ENCODE results near the gene SYDE1. TPM values are rescaled to one million over a fixed set of nuclear protein-coding genes. Genes with fewer than 3 reads are reported as not detected.
"Not testable (repeated sequence)": the region's sequence is repeated elsewhere in the genome, so short reads cannot be mapped to it uniquely, and the experiment has no call there.

SYDE1 gene
- polyA plus RNA-seq (ENCODE audit: insufficient read length), result 14.4 TPM
- long read RNA-seq, donor 1, transcript SYDE1-202 (2 exons, 539 nt), result major isoform, 5 of 17 reads
- long read RNA-seq, donor 1, partial matches to known transcripts, result 7 of 17 reads
- long read RNA-seq, donor 1, other reads (novel, unspliced or antisense), result 0 of 17 reads
- long read RNA-seq, donor 2, transcript SYDE1-201 (8 exons, 3,264 nt), result major isoform, 6 of 10 reads
- long read RNA-seq, donor 2, partial matches to known transcripts, result 0 of 10 reads
- long read RNA-seq, donor 2, other reads (novel, unspliced or antisense), result 0 of 10 reads
- long read RNA-seq, donor 3, partial matches to known transcripts, result 23 of 44 reads
- long read RNA-seq, donor 3, other reads (novel, unspliced or antisense), result 18 of 44 reads
- long read RNA-seq, donor 4, partial matches to known transcripts, result 6 of 11 reads
- long read RNA-seq, donor 4, other reads (novel, unspliced or antisense), result 5 of 11 reads
- long read RNA-seq, donor 5, transcript SYDE1-201 (8 exons, 3,264 nt), result major isoform, 7 of 8 reads
- long read RNA-seq, donor 5, partial matches to known transcripts, result 0 of 8 reads
- long read RNA-seq, donor 5, other reads (novel, unspliced or antisense), result 0 of 8 reads
- long read RNA-seq, donor 6, transcript SYDE1-202 (2 exons, 539 nt), result major isoform, 5 of 10 reads
- long read RNA-seq, donor 6, partial matches to known transcripts, result 0 of 10 reads
- long read RNA-seq, donor 6, other reads (novel, unspliced or antisense), result 0 of 10 reads
- long read RNA-seq, donor 7, partial matches to known transcripts, result 5 of 14 reads
- long read RNA-seq, donor 7, other reads (novel, unspliced or antisense), result 0 of 14 reads
- long read RNA-seq, donor 8, partial matches to known transcripts, result 0 of 2 reads
- long read RNA-seq, donor 8, other reads (novel, unspliced or antisense), result 0 of 2 reads

DNA sequence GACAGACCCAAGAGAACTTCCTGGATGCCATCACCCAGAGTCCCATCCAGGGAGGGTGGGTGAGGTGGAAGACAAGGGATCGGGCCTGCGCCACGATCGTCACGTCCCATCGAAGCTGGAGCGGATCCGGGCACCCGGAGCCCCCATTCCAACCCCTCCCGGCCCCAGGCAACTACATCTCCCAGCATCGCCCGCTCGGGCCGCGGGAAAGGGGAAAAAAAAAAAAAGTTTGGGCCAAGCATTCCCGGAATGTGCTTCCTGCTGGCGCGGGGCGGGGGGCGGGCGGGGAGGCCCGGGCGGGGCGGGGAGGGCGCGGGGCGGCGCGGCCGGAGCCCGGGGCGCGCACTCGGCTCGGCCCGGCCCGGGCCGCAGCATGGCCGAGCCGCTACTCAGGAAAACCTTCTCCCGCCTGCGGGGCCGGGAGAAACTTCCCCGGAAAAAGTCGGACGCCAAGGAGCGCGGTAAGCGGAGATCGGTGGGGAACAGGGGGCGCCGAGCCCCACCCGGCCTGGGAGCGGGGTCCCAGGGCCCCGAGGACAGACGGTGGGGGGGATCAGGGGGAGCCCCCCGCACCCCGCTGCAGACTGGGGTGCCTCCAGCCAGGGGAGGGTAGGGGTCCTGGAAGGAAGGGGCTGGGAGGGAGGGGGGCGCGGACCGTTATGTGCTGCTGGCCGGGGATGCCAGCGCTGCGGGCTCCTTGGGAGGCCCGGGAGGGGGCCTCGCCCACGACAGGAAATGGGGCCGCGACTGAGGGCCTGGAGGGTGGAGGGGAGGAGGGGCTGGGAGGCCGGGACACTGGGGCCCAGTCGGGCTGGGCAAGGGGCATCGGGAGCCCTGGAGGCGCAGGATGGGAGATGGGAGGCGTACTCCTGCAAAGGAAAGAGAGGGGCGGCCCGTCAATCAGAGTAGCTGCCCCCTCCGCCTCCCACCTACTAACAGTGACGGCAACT, at the start of gene SYDE1:
SYDE1 (plus strand) TSS at position 341 of the 950 bp plus-strand sequence; CDS start at position 374, 33 bp downstream.
- DNase-seq, result no peak

- DNase-seq, result no peak
Observed at GRCh38 chr19:15062036-15062435, 45.2 kb upstream of the SYDE1 start.

DNA sequence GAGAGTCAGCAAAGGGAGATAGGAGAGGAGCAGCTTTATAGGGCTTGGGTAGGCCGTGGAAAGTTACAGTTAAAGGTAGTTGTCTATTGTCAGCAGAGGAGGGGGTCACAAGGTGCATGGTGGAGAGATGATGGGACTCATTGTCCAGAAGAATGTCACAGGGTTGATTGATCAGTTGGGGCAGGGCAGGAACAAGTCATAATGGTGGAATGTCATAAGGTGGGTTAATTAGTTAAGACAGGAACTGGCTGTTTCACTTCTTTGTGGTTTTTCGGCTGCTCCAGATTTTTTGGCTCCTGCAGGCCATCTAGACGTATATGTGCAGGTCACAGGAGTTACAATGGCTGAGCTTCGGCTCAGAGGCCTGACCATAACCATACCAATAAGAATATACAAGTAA, 36.8 kb upstream of the SYDE1 start:
- DNase-seq, result not testable (repeated sequence)

DNA sequence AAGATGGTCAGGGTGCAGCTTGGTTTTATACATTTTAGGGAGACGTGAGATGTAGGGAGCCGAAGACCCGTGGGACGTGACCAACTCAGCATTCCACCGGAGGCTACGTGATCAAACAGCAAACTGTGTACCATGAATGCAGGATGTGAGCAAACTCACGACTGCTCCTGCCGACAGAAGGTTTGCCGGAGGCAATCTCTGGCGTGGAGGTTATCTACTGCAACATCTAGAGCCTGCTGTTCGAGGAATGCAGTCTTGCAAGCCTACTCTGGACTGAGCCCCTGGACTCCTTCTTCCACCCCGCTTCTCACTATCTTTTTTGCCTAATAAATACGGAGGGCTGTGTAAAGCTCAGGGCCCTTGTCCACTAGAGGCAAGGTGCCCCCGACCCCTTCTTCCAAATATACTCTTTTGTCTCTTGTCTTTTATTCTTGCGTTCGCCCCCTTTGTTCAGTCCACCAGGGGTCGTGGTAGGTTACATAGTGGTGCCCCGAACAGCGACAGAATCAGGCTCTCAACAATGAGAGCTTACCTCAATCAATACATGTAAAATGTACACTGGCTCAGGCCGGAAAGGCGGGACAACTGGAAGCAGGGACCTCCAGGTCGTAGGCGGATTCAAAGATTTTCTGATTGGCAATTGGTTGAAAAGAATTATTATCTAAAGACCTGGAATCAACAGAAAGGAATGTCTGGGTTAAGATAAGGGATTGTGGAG, 34.1 kb upstream of the SYDE1 start:
- peak; percentile 20 for DNase-seq

- no peak for DNase-seq
Observed at GRCh38 chr19:15074371-15074770, 32.8 kb upstream of the SYDE1 start.

GRCh38 chr19:15075806-15076205, 31.4 kb upstream of the SYDE1 start:
- DNase-seq, result no peak

DNA sequence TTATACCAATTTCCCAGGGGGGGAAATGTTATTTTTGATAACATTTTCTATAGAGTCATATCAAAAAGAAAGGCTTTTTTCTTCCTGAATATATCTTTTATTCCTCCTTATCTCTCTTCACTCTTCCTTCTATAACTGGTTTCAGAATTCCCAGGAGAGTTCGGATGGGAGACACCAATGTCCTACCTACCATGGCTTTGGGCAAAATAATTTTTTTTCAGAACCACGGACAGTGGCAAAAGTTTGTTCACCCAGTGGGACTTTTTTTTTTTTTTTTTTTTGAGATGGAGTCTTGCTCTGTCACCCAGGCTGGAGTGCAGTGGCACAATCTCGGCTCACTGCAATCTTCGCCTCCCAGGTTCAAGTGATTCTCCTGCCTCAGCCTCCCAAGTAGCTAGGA, 27.2 kb upstream of the SYDE1 start:
- DNase-seq, result not testable (repeated sequence)

DNA sequence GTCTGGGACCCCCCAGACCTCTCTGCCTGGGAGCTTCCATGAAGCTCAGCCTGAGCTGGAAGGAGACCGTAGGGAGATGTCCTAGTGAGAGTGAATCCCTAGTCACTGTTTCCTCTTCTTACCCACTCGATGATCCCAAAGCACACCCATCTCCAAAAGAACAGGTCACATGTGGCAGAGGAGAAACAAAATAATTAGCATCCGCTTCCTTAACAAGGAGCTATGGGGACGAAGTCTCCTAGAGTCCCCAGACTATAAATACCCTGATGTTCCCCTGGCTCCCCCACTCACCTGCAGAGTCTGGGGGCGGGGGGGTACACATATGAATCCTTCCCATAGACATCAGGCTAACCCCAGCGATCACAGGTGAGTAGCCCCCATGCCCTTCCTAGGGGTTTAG, 25.3 kb upstream of the SYDE1 start, which contains the start of gene OR1I1:
OR1I1 (plus strand) TSS at position 301 of the 400 bp plus-strand sequence. CDS start 4,855 bp downstream, outside the sequence.
- DNase-seq, result no peak

DNA sequence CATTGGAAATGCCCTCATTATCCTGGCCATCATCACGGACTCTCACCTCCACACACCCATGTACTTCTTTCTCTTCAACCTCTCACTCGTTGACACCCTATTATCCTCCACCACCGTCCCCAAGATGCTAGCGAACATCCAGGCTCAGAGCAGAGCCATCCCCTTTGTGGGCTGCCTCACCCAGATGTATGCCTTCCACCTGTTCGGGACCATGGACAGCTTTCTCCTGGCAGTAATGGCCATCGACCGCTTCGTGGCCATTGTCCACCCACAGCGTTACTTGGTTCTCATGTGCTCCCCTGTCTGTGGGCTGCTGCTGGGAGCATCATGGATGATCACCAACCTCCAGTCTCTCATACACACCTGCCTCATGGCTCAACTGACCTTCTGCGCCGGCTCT, 20.0 kb upstream of the SYDE1 start:
- no peak for DNase-seq

DNA sequence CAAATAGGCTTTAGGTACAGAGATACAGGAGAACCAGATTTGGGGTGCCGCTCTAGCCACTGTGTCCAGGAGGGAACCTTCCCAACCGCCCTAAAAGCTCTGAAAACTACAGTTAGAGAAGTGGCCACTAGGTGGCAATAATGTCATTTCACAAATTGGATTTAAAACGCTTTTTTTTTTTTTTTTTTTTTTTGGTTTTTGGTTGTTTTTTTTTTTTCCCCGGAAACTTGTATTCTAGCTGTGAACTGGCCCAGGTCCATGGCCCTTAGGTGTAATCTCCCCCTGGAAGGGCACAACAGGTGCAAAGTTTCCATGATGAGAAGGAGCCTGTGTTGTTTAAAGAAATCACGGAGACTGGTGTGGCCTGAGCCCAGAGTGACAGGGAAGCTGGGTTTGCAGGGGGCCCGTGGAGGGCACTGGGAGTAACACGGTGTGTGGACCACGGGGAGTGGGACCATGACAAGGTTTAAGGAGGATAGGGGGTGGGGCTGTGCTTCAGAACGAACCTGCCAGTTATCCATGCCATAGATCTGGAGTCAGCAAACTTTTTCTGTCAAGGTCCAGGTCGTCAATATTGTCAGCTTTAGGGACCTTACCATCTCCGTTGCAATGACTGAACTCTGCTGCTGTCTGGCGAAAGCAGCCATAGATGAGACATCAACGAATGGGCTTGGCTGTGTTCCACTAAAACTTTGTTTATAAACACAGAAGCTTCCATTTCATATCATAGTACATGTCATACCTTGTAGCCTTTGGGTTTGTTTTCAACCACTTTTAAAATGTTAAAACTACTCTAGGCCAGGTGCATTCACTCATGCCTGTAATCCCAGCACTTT, 15.1 kb upstream of the SYDE1 start:
- DNase-seq, result peak; percentile 79

GRCh38 chr19:15093001-15093400, 14.2 kb upstream of the SYDE1 start:
- DNase-seq, result no peak

DNA sequence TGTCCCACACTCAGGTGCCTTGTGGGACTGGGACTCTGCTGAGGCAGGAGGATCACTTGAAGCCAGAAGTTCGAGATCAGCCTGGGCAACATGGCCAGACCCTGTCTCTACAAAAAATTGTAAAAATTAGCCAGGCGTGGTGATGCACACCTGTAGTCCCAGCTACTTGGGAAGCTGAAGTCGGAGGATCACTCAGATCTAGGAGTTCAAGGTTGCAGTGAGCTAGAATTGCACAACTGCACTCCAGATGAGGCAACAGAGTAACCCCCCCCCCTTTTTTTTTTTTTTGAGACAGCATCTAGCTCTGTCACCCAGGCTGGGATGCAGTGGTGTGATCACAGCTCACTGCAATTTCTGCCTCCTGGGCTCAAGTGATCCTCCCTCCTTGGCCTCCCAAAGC, 11.0 kb upstream of the SYDE1 start:
- DNase-seq, result no peak

DNA sequence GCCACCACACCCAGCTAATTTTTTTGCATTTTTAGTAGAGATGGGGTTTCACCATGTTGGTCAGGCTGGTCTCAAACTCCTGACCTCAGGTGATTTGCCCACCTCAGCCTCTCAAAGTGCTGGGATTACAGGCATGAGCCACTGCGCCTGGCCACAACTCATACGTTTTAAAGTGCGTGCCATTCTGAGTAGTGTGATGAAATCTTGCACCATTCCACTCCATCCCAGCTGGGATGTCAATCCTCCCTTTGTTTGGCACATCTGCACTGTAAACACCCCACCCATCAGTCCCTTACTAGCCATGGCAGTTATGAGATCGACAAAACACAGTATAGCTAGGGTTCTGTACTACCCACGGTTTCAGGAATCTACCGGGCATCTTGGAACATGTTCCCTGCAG, 9.2 kb upstream of the SYDE1 start:
- DNase-seq, result not testable (repeated sequence)

GRCh38 chr19:15098460-15098859, 8.7 kb upstream of the SYDE1 start:
- DNase-seq, result no peak

DNA sequence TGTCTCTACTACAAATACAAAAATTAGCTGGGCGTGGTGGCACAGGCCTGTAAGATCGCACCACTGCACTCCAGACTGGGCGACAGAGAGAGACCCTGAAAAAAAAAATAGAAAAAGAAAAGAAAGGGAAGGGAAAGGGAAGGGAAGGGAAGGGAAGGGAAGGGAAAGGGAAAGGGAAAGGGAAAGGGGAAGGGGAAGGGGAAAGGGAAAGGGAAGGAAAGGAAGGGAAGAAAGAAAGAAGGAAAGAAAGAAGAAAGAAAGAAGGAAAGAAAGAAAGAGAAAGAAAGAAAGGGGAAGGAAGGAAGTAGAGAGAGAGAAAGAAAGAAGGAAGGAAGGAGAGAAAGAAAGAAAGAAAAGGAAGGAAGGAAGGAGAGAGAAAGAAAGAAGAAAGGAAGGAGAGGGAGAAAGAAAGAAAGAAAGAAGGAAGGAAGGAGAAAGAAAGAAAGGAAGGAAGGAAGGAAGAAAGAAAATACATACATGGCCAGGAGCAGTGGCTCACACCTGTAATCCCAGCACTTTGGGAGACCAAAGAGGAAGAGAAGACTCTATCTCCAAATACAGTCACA, 8.1 kb upstream of the SYDE1 start:
- DNase-seq, result no peak

- no peak for DNase-seq
Observed at GRCh38 chr19:15101479-15102082, 5.6 kb upstream of the SYDE1 start.

DNA sequence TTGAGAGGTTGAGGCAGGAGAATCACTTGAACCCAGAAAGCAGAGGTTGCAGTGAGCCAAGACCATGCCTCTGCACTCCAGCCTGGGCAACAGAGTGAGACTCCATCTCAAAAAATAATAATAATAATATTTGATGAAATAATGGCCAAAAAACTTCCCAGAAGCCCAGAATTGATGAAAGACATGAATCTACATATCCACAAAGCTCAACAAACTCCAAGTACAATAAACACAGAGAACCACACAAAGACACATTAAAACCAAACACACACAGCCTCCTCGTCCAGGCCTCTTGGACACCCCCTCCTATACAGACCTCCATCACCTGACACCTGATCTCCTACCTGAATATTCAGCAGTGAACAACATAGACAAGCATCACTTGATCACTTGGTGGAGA, 3.2 kb upstream of the SYDE1 start:
- DNase-seq, result no peak

- DNase-seq, result no peak
Observed at GRCh38 chr19:15104411-15104810, 2.8 kb upstream of the SYDE1 start.

- DNase-seq, result no peak
Observed at GRCh38 chr19:15105044-15105443, 2.2 kb upstream of the SYDE1 start.
